HG02870 (cell line): ENCODE measurements around the gene SLC48A1.
A peak's percentile ranks its signal among the peaks of the same experiment; 100 is the strongest.

Experiments used
- ATAC-seq: cut with Tn5 transposase; IDR thresholded peaks from one replicate; pipeline ENCODE4 v1.9.1; 2021; ENCODE audit warnings: mild to moderate bottlenecking, moderate library complexity; ENCODE audit not compliant: unreplicated experiment

Gene SLC48A1

DNA sequence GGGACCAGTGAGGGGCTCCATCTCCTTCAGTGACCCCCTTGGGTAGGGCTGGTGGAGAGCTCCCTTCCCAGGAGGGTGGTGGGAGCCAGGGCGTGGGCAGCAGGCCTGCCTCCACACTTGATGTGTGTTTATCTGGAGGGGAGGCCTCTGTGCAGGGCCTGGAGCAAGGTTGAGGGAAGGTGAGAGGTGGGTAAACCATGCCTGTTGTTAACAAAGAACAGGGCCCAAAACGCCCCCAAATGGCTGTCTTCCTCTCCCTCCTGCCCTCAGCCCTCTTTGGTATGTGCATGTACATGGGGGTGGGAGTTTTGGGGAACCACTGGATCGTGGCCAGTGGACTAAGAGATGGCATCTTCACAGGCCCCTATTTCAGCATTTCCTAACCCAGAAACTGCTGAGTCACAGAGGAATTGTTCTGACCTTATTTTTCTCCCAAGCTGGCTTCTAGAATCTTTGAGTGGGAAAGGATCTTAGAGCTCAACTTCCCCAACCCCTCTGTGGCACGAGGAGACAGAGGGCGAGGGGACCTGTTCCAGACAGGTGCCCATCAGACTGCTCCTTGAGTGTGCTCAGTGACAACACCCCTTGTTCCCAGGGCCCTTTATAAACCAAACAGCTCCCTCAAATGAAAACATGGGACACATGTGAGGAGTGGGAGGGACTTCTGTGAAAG lies 3.6 kb downstream of the SLC48A1 start:
- ATAC-seq = no peak

DNA sequence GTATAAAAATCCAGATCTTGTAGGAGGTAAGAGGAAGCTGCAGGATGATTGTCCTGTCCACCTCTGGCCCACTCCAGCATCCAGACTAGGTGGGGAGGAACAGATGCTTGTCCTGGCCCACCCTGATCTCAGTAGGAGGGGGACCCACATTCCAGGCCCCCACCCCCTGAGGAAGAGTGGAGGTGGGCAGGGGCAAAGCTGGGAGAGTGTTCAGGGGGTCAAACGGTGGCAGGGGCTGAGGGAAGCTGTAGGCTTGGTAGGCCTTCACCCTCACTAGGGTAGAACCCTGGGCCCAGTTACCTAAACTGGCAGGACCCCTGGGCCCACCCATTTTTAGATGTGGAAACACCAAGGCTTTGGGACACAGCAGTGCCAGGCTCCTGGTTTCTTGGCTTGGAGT lies 4.1 kb downstream of the SLC48A1 start:
- no peak for ATAC-seq

DNA sequence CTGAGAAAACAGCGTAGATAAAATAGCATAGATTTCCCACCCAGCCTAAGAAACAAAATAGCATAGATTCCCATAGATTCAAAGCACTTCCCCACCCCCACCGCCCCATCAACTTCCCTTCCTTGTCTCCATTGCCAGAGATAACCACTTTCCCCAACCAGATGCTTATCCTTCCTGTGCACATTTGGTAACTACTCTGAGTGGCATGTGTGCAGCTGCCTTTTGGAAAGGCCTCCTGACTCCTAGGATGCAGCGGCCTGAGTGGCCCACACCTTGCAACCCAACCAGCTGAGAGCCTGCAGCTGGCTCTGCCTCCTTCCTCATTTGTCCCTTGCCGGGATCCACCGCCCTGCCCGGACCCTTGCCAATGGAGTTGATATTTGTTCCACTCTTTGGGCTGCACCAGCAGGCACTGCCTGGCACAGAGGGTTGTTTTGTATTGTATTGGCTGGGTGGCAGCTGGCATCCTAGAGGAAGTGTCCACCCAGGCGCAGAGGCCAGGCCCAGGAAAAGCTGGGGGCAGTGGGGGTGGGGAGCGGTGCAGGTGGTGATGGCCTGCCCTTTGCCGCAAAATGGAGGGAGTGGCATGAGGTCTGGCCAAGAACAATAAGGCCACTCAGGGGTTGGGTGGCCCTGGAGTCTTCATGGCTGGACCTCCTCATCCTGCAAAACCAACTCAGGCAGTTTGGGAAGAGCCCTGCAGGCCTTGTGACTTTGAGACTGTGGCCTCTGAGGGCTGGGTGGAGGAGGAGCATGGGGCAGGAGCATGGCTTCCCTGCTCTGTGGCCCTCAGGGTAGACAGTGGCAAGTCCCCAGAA lies 4.9 kb downstream of the SLC48A1 start:
- ATAC-seq = no peak

DNA sequence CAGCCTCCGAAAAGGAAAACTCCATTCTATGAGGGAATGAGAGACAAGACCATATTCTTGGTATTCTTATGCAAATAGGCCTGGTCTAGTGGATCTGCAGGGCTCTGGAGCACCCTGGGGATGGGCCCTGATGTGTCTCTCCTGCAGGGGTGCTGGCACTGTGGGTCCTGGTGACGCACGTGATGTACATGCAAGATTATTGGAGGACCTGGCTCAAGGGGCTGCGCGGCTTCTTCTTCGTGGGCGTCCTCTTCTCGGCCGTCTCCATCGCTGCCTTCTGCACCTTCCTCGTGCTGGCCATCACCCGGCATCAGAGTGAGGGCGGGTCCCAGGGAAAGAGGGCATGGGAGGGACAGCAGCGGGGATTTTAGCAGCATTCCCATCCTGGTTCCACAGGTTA lies 5.8 kb downstream of the SLC48A1 start:
- ATAC-seq = no peak

DNA sequence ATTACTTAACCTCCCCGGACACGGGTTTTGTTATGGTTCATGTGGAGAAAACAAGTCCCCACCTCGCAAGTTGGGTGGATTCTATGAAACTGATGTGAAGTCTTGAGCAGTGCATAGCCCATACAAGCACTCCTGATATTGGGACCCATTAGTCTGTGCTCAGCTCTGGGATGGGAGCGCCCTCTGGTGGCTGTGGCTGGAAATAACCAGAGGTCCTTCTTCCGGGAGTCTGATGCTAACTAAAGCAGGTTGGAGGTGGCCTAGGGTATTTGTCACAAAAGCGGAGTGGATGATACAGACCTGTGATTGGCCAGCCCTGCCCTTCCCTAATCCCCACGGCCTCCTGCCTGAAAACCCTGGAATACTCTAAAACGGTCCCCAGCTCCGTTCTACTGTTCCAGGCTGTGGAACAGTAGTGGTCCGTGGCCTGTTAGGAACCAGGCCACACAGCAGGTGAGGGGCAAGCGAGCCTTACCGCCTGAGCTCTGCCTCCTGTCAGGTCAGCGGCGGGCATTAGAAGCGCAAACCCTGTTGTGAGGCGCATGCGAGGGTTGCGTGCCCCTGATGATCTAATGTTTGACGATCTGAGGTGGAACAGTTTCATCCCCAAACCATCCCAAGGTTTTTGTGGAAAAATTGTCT lies 6.4 kb downstream of the SLC48A1 start:
- ATAC-seq = peak; percentile 82

DNA sequence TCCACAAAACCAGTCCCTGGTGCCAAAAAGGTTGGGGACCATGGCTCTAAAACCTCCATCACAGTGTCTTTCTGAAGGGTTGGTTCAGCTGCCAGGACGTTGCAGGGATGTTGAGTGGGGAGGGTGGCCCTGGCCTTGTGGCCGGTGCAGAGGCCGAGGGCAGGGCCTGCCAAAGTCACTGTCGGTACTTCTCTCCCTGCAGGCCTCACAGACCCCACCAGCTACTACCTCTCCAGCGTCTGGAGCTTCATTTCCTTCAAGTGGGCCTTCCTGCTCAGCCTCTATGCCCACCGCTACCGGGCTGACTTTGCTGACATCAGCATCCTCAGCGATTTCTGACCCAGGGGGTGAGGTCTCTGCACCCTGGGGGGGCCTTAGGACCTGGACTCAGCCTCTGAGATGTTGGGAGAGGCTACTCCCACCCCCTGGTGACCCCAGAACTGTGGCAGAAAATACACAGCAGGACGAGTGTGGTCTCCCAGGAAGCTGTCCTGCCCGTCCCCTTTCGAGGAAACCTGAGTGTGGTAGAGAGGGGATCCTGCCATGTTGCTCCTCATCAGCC lies 7.0 kb downstream of the SLC48A1 start:
- ATAC-seq = no peak

DNA sequence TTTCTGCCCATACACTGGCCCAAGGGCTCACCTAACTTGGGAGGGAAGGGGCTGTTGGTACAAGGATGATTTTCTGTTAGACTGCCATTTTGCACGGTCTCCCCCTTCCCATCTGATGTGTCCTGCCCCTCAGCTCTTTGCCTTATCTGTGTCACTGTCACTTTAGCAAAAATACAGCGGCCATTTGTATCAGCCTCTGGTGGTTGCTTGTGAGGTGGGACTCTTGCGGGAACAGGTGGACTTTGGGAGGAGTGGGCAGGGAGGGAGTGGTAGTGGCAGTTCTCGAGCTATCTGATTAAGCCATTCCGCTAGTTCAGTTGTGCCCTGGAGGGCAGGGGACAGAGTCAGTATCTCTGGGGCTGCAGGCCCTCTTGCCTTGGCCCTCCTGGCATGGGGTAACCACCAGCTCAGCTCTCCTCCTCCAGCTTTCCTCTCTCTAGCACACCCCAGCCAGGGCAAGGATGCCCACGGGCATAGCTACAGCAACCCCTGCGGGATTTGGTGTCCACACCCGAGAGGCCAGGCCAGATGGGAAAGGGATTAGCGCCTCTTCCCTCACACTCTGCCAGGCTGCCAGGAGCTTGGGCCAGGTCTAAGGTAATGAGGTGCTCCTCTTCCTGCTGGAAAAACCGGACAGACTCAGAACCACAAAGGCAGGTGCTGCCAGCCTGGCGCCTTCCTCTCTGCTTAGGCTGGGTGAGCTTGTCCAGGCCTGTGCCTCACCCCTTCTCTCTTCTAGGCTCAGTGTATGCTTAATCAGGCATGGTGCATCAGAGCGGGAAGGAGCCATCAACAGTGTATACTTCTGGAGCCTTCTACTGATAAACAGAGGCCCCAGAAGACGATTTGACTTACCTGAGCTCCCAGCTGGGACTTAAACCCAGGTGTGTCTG lies 8.7 kb downstream of the SLC48A1 start:
- no peak for ATAC-seq

DNA sequence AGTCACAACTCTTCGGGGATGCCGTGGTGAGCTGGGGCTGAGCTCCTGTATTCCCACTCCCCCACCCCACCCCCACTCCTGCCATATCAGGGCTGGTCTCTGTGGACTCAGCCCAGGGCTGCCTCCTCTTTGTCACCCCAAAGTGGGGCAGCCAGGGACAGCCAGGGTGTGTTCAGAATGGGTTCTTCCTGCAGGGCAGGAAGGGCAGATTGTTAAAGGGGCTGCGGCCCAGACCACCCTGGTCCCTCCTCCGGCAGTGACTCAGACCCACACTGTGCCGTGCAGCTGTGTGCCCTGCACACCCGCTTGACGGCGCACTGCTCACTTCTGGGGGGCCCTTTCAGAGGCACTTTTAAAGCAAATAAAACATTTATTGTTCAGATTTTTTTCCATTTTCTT lies 9.3 kb downstream of the SLC48A1 start:
- ATAC-seq = no peak

DNA sequence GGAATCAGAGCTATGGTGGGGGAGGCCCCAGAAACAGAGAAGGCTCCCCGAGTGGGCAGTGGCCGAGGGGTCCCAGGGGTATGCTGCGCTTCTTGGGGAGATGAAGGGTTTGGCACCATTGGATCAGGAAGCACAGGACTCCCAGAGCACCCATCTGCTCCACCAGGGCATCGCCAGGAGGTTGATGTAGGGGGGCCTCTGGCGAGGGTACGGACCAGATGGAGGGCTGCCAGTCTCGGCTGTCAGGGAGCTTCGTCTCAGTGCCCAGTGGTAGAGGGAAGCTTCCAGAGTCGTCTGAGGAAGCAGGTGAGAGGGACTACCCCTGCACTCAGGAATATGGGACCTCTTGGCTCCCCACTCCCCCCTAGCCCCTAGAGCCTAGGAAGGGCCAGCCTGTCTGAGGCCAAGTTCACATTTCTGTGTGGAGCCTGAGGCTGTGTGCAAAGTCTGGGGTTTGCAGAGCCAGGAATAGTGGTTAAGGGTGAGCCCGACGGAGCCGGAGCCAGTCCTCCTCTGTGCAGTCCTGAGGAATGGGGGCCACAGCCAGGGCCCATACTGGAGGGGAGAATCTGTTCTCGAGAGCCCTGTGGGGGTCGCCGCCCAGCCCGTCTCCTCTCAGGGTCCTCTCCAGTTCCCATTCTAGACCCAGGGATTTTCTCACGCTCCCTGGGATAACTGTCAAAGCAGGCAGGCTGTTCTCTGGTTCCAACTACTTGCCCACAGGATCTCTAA lies 10.2 kb downstream of the SLC48A1 start:
- ATAC-seq = no peak

DNA sequence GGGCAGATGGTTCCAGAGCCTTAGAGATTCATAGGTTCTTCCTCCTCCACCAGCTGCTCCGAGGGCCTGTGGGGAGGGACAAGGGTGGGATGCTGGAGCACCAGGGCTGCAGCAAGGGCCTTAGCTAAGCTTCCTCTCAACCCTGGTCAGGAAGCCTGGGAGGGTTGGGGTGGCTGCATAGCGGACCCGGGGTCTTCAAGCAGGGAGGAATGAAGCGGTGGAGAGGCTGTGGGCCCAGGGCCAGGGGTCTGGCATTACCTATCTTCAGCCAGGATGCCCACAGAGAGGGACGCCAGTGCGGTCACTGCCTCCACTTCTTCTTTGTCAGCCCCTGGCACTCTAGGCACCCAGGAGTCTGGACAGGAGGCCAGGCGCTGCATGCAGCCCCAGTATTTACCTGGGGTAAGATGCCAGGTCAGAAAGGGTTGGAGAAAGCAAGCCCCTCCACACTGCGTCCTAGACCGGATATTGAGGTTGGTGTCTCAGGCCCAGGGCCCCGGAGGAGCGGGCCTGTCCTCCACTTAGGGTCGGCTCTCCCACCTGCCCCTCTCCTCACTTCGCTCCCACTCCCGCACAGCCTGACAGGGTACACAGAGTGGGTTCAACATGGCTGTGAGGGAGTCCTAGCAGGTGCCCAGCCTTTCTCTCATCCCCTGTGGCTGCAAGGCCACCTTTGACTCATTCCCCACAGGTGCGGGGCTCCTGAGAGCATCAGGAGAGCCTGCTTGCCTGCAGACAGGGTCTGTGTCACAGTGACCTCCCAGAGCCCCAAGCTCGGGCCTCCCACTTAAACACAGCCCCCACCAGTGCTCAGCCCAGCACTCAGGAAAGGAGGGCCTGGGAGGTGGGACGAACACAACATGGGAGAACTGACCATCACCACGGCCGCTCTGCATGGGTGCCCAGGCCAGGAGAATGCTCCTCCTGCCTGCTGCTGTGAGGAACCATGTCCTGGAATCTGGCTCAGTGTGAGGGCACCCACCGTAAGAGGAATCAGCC lies 11.1 kb downstream of the SLC48A1 start:
- no peak for ATAC-seq

DNA sequence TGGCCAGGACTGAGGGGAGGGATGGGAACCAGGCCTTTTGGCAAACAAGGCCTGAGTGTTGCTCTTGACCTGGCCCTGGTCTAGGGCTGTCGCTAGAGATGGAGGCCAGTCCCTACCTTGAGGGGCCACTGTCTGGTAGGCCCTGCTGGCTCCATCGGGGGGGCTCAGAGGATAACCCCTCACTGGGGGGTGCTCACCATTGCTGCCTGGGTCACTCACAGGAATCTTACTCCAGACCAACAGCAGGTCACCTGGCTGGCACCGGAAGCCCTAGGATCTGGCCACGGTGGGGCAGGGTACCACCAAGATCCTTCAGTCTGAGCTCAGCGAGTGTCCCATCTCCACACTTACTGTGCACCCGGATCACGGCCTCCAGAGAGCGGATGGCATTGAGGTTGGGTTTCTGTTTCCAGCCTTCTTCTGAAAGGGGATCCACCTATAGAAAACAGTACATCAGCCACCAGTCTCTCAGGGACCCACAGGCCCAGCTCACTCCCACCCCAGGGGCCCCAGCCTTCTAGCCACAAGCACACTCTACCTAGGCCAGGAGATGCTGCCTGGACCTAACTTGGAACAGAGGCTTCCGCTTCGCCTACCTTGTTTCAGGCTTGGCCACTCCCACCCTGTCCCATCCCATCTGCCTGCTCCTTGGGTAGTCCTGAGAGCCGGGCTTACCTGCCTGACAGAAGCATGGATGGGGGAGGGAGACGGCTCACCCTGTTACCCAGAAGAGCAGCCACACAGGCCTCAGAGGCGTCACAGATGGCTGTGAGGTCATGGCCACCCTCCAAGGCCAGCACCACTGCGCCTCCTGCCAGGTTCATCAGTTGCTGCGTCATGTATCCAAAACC lies 12.2 kb downstream of the SLC48A1 start:
- ATAC-seq = no peak

DNA sequence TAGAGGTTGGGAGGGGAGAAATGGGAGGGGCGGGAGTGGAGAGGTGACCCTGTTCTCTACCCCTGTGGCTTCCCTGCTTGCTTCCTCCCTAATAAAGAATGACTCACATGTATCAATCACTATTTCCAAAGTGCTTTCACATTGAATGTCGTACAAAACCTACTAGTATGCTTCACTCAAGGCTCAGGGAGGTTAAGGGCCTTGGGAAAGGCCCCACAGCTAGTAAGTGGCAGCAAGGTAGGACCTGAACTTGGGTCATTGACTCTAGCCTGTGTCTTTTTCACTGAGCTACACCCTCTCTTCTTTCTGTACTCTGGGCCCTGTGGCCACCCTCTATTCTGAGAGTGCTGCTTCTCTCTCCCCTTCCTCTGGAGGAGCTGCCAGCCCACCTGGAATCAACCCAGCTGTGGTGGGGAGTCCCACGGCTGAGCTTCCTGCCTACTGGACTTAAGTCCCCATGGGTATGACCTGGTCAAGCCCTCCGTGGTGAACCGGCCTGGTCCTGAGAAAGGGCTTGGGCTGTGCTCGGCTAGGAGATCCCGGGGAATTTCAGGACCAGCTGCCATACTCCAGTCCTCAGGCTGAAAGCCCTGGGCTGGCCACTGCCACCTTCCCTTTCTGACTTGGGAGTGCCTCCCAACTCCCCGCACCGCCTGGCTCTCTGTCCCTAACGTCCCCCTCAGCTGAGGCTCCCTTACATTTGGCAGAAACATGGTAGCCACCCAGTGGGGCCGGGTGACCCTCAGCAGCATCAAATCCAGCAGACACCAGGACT lies 13.0 kb downstream of the SLC48A1 start:
- ATAC-seq = no peak

DNA sequence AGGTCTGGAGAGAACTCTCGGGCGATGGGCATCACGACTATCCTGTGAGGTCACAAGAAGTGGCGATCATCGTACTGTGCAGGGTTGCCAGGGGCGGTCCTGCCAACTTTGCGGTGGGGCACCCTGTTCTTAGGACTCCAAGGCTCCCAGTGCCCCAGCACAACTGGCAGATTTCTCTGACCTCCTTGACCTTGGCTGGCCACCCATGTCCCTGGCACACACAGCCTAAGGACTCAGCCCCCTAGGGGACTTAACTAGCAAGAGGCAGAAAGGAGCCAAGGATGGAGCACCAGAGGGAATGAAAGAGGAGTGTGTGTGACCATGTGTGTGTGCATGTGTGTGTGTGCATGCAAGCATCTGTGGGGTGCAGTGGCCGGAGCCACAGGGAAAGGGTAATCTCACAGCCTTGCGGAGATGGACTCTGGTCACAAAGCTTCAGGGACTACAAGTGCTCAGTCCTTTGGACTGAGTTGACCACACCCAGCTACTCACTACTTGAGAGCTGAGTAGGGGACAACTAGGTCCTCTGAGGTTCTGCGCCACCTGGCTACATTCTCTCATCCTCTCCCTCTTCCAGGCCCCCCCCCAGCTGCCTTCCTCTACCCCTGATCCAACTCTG lies 13.7 kb downstream of the SLC48A1 start:
- ATAC-seq = no peak

DNA sequence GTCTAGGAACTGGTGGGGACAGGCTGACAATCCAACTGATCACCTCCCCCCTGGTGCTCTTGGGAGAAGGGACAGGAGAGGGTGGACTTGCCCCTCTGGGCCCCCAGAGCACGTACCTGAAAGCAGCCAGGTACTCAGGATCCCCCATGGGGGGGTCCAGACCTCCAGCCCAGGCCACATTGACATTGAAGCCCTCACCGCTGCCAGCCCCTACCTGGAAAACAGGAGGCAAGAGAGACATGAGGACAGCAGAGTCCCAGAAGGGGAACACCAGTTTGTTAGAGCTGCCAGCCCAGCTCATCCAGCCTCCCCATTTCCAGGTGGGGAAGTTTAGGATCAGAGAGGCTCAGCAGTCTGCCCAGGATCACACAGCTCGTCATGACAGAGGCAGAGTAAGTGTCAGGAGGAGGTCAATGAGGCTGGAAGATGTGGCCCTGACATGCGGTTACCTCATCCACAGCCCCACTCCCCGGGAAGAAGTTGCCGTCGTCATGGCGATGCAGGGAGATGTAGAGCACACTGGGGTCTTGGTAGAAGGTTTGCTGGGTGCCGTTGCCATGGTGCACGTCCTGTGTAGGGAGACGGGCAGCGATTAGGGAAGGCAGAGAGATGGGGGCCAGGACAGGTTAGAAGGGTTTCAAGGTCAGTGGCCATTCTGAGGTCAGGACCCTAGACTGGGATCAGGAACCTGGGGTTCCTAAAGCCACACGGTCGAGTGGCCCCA lies 14.7 kb downstream of the SLC48A1 start:
- ATAC-seq = no peak

DNA sequence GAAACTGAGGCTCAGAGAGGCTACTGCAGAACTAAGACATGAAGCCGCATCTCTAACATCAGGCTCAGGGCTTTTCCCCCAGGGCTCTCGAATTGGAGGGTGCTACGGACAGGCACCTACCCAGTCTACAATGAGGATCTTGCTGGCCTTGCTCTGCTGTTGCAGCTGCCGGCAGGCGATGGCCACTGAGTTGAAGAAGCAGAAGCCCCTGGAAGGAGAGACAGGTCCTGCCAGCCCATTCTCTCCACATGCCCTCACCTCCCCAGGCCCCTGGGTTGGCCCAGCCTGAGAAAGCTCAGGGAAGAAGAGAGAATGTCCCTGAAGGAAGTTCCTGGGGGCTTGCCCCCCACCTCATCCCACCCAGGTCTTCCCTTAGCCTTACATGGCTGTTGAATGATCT lies 16.1 kb downstream of the SLC48A1 start:
- no peak for ATAC-seq
